Loucy (cell line): ENCODE measurements around the gene OR56B1.

ENCODE experiments used
- H2AFZ ChIP-seq: fragments of 200-600 bp; sonication (generic); 2 replicates; pipeline ENCODE4 v1.6.0; 2016; ENCODE audit warnings: antibody characterized with exemption, mild to moderate bottlenecking, low read length, moderate library complexity
- H3F3A ChIP-seq: fragments of 200-600 bp; 2 replicates; pipeline ENCODE4 v1.6.0; 2016; ENCODE audit warnings: antibody characterized with exemption, low read depth, mild to moderate bottlenecking
- H3K27me3 ChIP-seq: fragments of 200-600 bp; sonication (generic); 2 replicates; pipeline ENCODE4 v1.6.1; 2014; ENCODE audit warnings: low read length, mild to moderate bottlenecking; ENCODE audit not compliant: insufficient read depth, poor library complexity, severe bottlenecking
- H3K36me3 ChIP-seq: fragments of 200-600 bp; sonication (generic); 2 replicates; pipeline ENCODE4 v1.6.1; 2016; ENCODE audit warnings: low read length; ENCODE audit not compliant: insufficient read depth
- H3K4me1 ChIP-seq: fragments of 200-600 bp; sonication (generic); 2 replicates; pipeline ENCODE4 v1.5.1; 2014; ENCODE audit warnings: low read length, mild to moderate bottlenecking; ENCODE audit not compliant: insufficient read depth, poor library complexity, severe bottlenecking
- H3K4me2 ChIP-seq: fragments of 200-600 bp; sonication (generic); 2 replicates; pipeline ENCODE4 v1.6.0; 2014; ENCODE audit warnings: antibody characterized with exemption, low read length, low read depth, mild to moderate bottlenecking; ENCODE audit not compliant: poor library complexity, severe bottlenecking
- H3K4me3 ChIP-seq: fragments of 200-600 bp; sonication (generic); 2 replicates; pipeline ENCODE4 v1.5.1; 2014; ENCODE audit warnings: low read length, mild to moderate bottlenecking, mixed read lengths; ENCODE audit not compliant: poor library complexity, severe bottlenecking
- H3K79me2 ChIP-seq: fragments of 200-600 bp; sonication (generic); 2 replicates; pipeline ENCODE4 v1.6.1; 2014; ENCODE audit warnings: low read length; ENCODE audit not compliant: insufficient read depth
- H3K9ac ChIP-seq: fragments of 200-600 bp; sonication (generic); 2 replicates; pipeline ENCODE4 v1.6.0; 2014; ENCODE audit warnings: mild to moderate bottlenecking, low read depth, low read length, moderate library complexity; ENCODE audit not compliant: poor library complexity, severe bottlenecking
- H3K9me2 ChIP-seq: fragments of 200-600 bp; sonication (generic); replicated peaks from 2 replicates; pipeline ENCODE4 v1.6.1; 2016; ENCODE audit warnings: low read depth, low read length, mixed read lengths
- H3K9me3 ChIP-seq: fragments of 200-600 bp; sonication (generic); 2 replicates; pipeline ENCODE4 v1.6.1; 2014; ENCODE audit warnings: mild to moderate bottlenecking, antibody characterized with exemption, low read length, low read depth; ENCODE audit not compliant: insufficient read depth
- H4K20me1 ChIP-seq: fragments of 200-600 bp; sonication (generic); 2 replicates; pipeline ENCODE4 v1.6.0; 2014; ENCODE audit warnings: antibody characterized with exemption, low read length, mild to moderate bottlenecking; ENCODE audit not compliant: insufficient read depth, poor library complexity, severe bottlenecking
- CTCF ChIP-seq: fragments of 200-600 bp; sonication (generic); conservative IDR thresholded peaks from 2 replicates; pipeline ENCODE4 v1.5.1; 2014; ENCODE audit warnings: mild to moderate bottlenecking, antibody characterized with exemption, low read length
- EZH2phosphoT487 ChIP-seq: fragments of 200-600 bp; IDR thresholded peaks from 2 replicates; pipeline ENCODE4 v1.6.1; 2018; ENCODE audit warnings: antibody characterized with exemption, mild to moderate bottlenecking, moderate library complexity, borderline replicate concordance

OR56B1 gene

GRCh38 chr11:5737670-5738392, 1.6 kb downstream of the OR56B1 start:
- H3K4me1 ChIP-seq, result no peaks in the 10 kb centered on the region
- H3K79me2 ChIP-seq, result no peaks in the 10 kb centered on the region
- H3K4me3 ChIP-seq, result no peak overlapping the region
- no peak overlapping the region for H3K9ac ChIP-seq
- H3K9me2 ChIP-seq, result no peaks in the 10 kb centered on the region
- no peak overlapping the region for H2AFZ ChIP-seq
- no peaks in the 10 kb centered on the region for H3K36me3 ChIP-seq
- H4K20me1 ChIP-seq, result no peaks in the 10 kb centered on the region
- no peaks in the 10 kb centered on the region for H3K9me3 ChIP-seq
- H3F3A ChIP-seq, result no peaks in the 10 kb centered on the region
- no peaks in the 10 kb centered on the region for H3K27me3 ChIP-seq
- H3K4me2 ChIP-seq, result no peak overlapping the region
- TF ChIP-seq EZH2phosphoT487, result no peak
- TF ChIP-seq CTCF, result no peak

GRCh38 chr11:5738431-5738830, 2.2 kb downstream of the OR56B1 start:
- H3F3A ChIP-seq, result no peaks in the 10 kb centered on the region
- H3K9me3 ChIP-seq, result no peaks in the 10 kb centered on the region
- no peaks in the 10 kb centered on the region for H3K27me3 ChIP-seq
- no peaks in the 10 kb centered on the region for H4K20me1 ChIP-seq
- H3K36me3 ChIP-seq, result no peaks in the 10 kb centered on the region
- no peak overlapping the region for H3K4me2 ChIP-seq
- no peak overlapping the region for H2AFZ ChIP-seq
- H3K4me3 ChIP-seq, result no peak overlapping the region
- H3K9ac ChIP-seq, result no peak overlapping the region
- no peaks in the 10 kb centered on the region for H3K79me2 ChIP-seq
- TF ChIP-seq EZH2phosphoT487 (no peak), CTCF (no peak)
- H3K4me1 ChIP-seq, result no peaks in the 10 kb centered on the region
- no peaks in the 10 kb centered on the region for H3K9me2 ChIP-seq

GRCh38 chr11:5746614-5747013, 10.4 kb downstream of the OR56B1 start:
- no peaks in the 10 kb centered on the region for H4K20me1 ChIP-seq
- no peaks in the 10 kb centered on the region for H3K36me3 ChIP-seq
- no peaks in the 10 kb centered on the region for H3K9me2 ChIP-seq
- TF ChIP-seq EZH2phosphoT487, result no peak
- TF ChIP-seq CTCF, result no peak
- H3K79me2 ChIP-seq, result no peaks in the 10 kb centered on the region
- no peak overlapping the region for H3K9ac ChIP-seq
- H3K4me2 ChIP-seq, result no peak overlapping the region
- no peaks in the 10 kb centered on the region for H3F3A ChIP-seq
- H3K4me1 ChIP-seq, result no peaks in the 10 kb centered on the region
- H2AFZ ChIP-seq, result no peak overlapping the region
- H3K9me3 ChIP-seq, result no peaks in the 10 kb centered on the region
- H3K4me3 ChIP-seq, result no peak overlapping the region
- H3K27me3 ChIP-seq, result no peaks in the 10 kb centered on the region
